Measurements from ENCODE around the gene SEC14L3.

DNA sequence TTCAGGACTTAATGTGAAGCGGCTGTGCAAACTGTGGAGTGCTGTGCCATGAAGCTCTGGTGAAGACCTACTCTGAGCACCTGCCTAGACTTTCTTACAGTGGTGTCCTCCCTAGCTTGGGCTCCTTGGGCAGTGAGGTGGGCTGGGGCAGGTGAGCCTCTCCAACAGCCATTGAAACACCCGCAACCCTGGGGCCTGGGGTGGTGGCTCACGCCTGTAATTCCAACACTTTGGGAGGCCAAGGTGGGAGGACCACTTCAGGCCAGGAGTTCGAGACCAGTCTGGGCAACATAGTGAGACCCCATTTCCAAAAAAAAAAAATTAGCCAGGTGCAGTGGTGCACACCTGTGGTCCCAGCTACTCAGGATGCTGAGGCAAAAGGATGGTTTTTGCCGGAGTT, 14.3 kb upstream of the SEC14L3 start:
- TF ChIP-seq ZNF384 (IDR thresholded peaks at IDR 0.05) (no peak), L3MBTL2 (conservative IDR thresholded peaks at IDR 0.05) (no peak), BHLHE40 (IDR thresholded peaks at IDR 0.05; ENCODE audit: borderline replicate concordance) (no peak), ELF4 (IDR thresholded peaks at IDR 0.05) (no peak), SP1 (IDR thresholded peaks at IDR 0.05) (no peak), FOXA1 (IDR thresholded peaks at IDR 0.05) (no peak), TARDBP (IDR thresholded peaks at IDR 0.05) (no peak), SUZ12 (IDR thresholded peaks at IDR 0.05) (no peak), HDGF (IDR thresholded peaks at IDR 0.05; ENCODE audit: borderline replicate concordance) (no peak), FOXM1 (IDR thresholded peaks at IDR 0.05; ENCODE audit: borderline replicate concordance) (no peak), ARNT (IDR thresholded peaks at IDR 0.05) (no peak)
- TF ChIP-seq, protein P1, sequence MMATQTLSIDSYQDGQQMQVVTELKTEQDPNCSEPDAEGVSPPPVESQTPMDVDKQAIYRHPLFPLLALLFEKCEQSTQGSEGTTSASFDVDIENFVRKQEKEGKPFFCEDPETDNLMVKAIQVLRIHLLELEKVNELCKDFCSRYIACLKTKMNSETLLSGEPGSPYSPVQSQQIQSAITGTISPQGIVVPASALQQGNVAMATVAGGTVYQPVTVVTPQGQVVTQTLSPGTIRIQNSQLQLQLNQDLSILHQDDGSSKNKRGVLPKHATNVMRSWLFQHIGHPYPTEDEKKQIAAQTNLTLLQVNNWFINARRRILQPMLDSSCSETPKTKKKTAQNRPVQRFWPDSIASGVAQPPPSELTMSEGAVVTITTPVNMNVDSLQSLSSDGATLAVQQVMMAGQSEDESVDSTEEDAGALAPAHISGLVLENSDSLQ (IDR thresholded peaks at IDR 0.05): no peak
